SU-DHL-6 (cell line): Measurements from ENCODE around the gene PGBD5.

ENCODE experiments used
- H2AFZ ChIP-seq: fragments of 200-600 bp; sonication (generic); 2 replicates; pipeline ENCODE4 v1.6.1; 2014; ENCODE audit warnings: low read depth, mild to moderate bottlenecking, moderate library complexity, mixed read lengths, antibody characterized with exemption, low read length; ENCODE audit not compliant: severe bottlenecking
- H3F3A ChIP-seq: fragments of 200-600 bp; shearing (Covaris generic); 2 replicates; pipeline ENCODE4 v1.6.0; 2016; ENCODE audit warnings: antibody characterized with exemption, mild to moderate bottlenecking; ENCODE audit not compliant: insufficient read depth
- H3K27ac ChIP-seq: fragments of 200-600 bp; sonication (generic); 2 replicates; pipeline ENCODE4 v1.5.1; 2016; ENCODE audit warnings: low read depth, mild to moderate bottlenecking, low read length, moderate library complexity, mixed read lengths
- H3K27me3 ChIP-seq: fragments of 200-600 bp; sonication (generic), shearing (Covaris generic); 2 replicates; pipeline ENCODE4 v1.6.0; 2014; ENCODE audit warnings: mild to moderate bottlenecking, low read length
- H3K36me3 ChIP-seq: fragments of 200-600 bp; sonication (generic); 2 replicates; pipeline ENCODE4 v1.6.1; 2014; ENCODE audit warnings: mild to moderate bottlenecking, low read length, mixed read lengths
- H3K4me2 ChIP-seq: fragments of 300-600, 200-600 bp; shearing (Covaris generic), sonication (generic); 2 replicates; pipeline ENCODE4 v1.6.0; 2014; ENCODE audit warnings: low read length, low read depth, mild to moderate bottlenecking; ENCODE audit not compliant: poor library complexity, severe bottlenecking
- H3K4me3 ChIP-seq: fragments of 200-600 bp; sonication (generic); 2 replicates; pipeline ENCODE4 v1.5.1; 2014; ENCODE audit warnings: antibody characterized with exemption, low read length, mild to moderate bottlenecking, mixed read lengths; ENCODE audit not compliant: insufficient read depth, poor library complexity, severe bottlenecking
- H3K79me2 ChIP-seq: fragments of 200-600 bp; sonication (generic); 2 replicates; pipeline ENCODE4 v1.6.1; 2014; ENCODE audit warnings: mild to moderate bottlenecking, low read length, moderate library complexity; ENCODE audit not compliant: insufficient read depth
- H3K9ac ChIP-seq: fragments of 200-600 bp; sonication (generic); 2 replicates; pipeline ENCODE4 v1.7.0; 2014; ENCODE audit warnings: mild to moderate bottlenecking, low read length
- H3K9me2 ChIP-seq: fragments of 200-600 bp; sonication (generic); replicated peaks from 2 replicates; pipeline ENCODE4 v1.6.1; 2014; ENCODE audit warnings: low read length; ENCODE audit not compliant: insufficient read depth
- H3K9me3 ChIP-seq: fragments of 200-600 bp; sonication (generic); 2 replicates; pipeline ENCODE4 v1.6.1; 2014; ENCODE audit warnings: low read length, mixed read lengths; ENCODE audit not compliant: insufficient read depth
- H4K20me1 ChIP-seq: fragments of 200-600 bp; sonication (generic); 2 replicates; pipeline ENCODE4 v1.6.1; 2014; ENCODE audit warnings: low read depth, mild to moderate bottlenecking, antibody characterized with exemption, low read length, moderate library complexity, mixed read lengths
- CTCF ChIP-seq: fragments of 200-600 bp; sonication (generic); IDR thresholded peaks from one replicate; pipeline ENCODE4 v1.5.1; 2017; ENCODE audit warnings: antibody characterized with exemption, mild to moderate bottlenecking, low read length, moderate library complexity; ENCODE audit not compliant: insufficient read depth, poor library complexity, severe bottlenecking
- EZH2phosphoT487 ChIP-seq: fragments of 200-600 bp; sonication (generic), shearing (Covaris generic); conservative IDR thresholded peaks from 2 replicates; pipeline ENCODE4 v1.6.1; 2018; ENCODE audit warnings: mild to moderate bottlenecking, antibody characterized with exemption, low read length, moderate library complexity, mixed read lengths

Gene PGBD5

GRCh38 chr1:230306169-230306568, 120.0 kb downstream of the PGBD5 start:
- no peaks in the 10 kb centered on the region for H3K9me3 ChIP-seq
- H3K4me3 ChIP-seq, result no peak overlapping the region
- TF ChIP-seq CTCF (no peak), EZH2phosphoT487 (no peak)
- H3K9ac ChIP-seq, result no peak overlapping the region
- no peaks in the 10 kb centered on the region for H3K9me2 ChIP-seq
- H3F3A ChIP-seq, result no peaks in the 10 kb centered on the region
- no peak overlapping the region for H3K27ac ChIP-seq
- no peaks in the 10 kb centered on the region for H4K20me1 ChIP-seq
- no peaks in the 10 kb centered on the region for H3K27me3 ChIP-seq
- no peak overlapping the region for H3K4me2 ChIP-seq
- no peak overlapping the region for H2AFZ ChIP-seq
- H3K79me2 ChIP-seq, result no peaks in the 10 kb centered on the region
- H3K36me3 ChIP-seq, result no peaks in the 10 kb centered on the region

GRCh38 chr1:230303822-230304221, 122.3 kb downstream of the PGBD5 start:
- H3K27ac ChIP-seq, result no peak overlapping the region

GRCh38 chr1:230303069-230303468, 123.1 kb downstream of the PGBD5 start:
- no peaks in the 10 kb centered on the region for H3K27me3 ChIP-seq
- no peaks in the 10 kb centered on the region for H3K9me3 ChIP-seq

More at GRCh38 chr1:230303822-230304221, 122.3 kb downstream of the PGBD5 start:
- H3K9me3 ChIP-seq, result no peaks in the 10 kb centered on the region
- no peaks in the 10 kb centered on the region for H3K27me3 ChIP-seq
- H3K36me3 ChIP-seq, result no peaks in the 10 kb centered on the region
- no peaks in the 10 kb centered on the region for H3K9me2 ChIP-seq
- H3K4me2 ChIP-seq, result no peak overlapping the region
- H3K4me3 ChIP-seq, result no peak overlapping the region
- no peaks in the 10 kb centered on the region for H3K79me2 ChIP-seq
- no peaks in the 10 kb centered on the region for H3F3A ChIP-seq
- H2AFZ ChIP-seq, result no peak overlapping the region
- no peak overlapping the region for H3K9ac ChIP-seq
- H4K20me1 ChIP-seq, result no peaks in the 10 kb centered on the region
- TF ChIP-seq EZH2phosphoT487 (no peak), CTCF (no peak)

More at GRCh38 chr1:230303069-230303468, 123.1 kb downstream of the PGBD5 start:
- TF ChIP-seq CTCF (no peak), EZH2phosphoT487 (no peak)
- H4K20me1 ChIP-seq, result no peaks in the 10 kb centered on the region
- no peaks in the 10 kb centered on the region for H3K36me3 ChIP-seq
- no peak overlapping the region for H3K27ac ChIP-seq
- H3F3A ChIP-seq, result no peaks in the 10 kb centered on the region
- H3K9me2 ChIP-seq, result no peaks in the 10 kb centered on the region
- no peak overlapping the region for H3K4me2 ChIP-seq
- H2AFZ ChIP-seq, result no peak overlapping the region
- no peak overlapping the region for H3K9ac ChIP-seq
- H3K4me3 ChIP-seq, result no peak overlapping the region
- no peaks in the 10 kb centered on the region for H3K79me2 ChIP-seq
